NK-92 (cell line): ENCODE data around the gene LIX1L.
"Not testable (repeated sequence)": the region's sequence is repeated elsewhere in the genome, so short reads cannot be mapped to it uniquely, and the experiment has no call there.

ENCODE experiments used
- DNase-seq: peaks from one replicate; lab custom pipeline; 2025; ENCODE audit not compliant: unreplicated experiment; lab: John Stamatoyannopoulos, UW

LIX1L gene

GRCh38 chr1:145937436-145937835 is 20.4 kb downstream of the LIX1L start:
- DNase-seq = no peak

- DNase-seq = no peak
Measured at GRCh38 chr1:145936247-145936646, 21.6 kb downstream of the LIX1L start.

GRCh38 chr1:145935708-145936107 is 22.1 kb downstream of the LIX1L start:
- no peak for DNase-seq

- DNase-seq = not testable (repeated sequence)
Measured at GRCh38 chr1:145932522-145933009, 25.3 kb downstream of the LIX1L start.

- no peak for DNase-seq
Measured at GRCh38 chr1:145927916-145928643, 29.7 kb downstream of the LIX1L start.

- DNase-seq = peak; percentile 79
Measured at GRCh38 chr1:145927063-145927886, 30.5 kb downstream of the LIX1L start, which contains the start of gene RBM8A. Gene RBM8A, minus strand, starts transcription at chr1:145927484. Its CDS starts 58 bp downstream, at chr1:145927426.

GRCh38 chr1:145926686-145927062 is 31.1 kb downstream of the LIX1L start:
- DNase-seq = no peak

GRCh38 chr1:145922266-145922665 is 35.6 kb downstream of the LIX1L start:
- no peak for DNase-seq

- not testable (repeated sequence) for DNase-seq
Measured at GRCh38 chr1:145920297-145920696, 37.5 kb downstream of the LIX1L start.

- DNase-seq = no peak
Measured at GRCh38 chr1:145918992-145919939, 38.6 kb downstream of the LIX1L start.

- peak; percentile 49 for DNase-seq
Measured at GRCh38 chr1:145918144-145918991, 39.4 kb downstream of the LIX1L start, which contains the start of gene PEX11B. Gene PEX11B, minus strand, starts transcription at chr1:145918717. Its CDS starts 29 bp downstream, at chr1:145918688.

- DNase-seq = no peak
Measured at GRCh38 chr1:145917595-145917994, 40.2 kb downstream of the LIX1L start.

- DNase-seq = no peak
Measured at GRCh38 chr1:145916745-145917144, 41.1 kb downstream of the LIX1L start.

GRCh38 chr1:145912128-145912641 is 45.6 kb downstream of the LIX1L start:
- no peak for DNase-seq

GRCh38 chr1:145908653-145909052 is 49.2 kb downstream of the LIX1L start:
- no peak for DNase-seq

GRCh38 chr1:145906954-145907753 is 50.7 kb downstream of the LIX1L start:
- DNase-seq = no peak

- DNase-seq = no peak
Measured at GRCh38 chr1:145901312-145902021, 56.4 kb downstream of the LIX1L start.

GRCh38 chr1:145898756-145899155 is 59.1 kb downstream of the LIX1L start:
- no peak for DNase-seq
